HG02623 (cell line): ENCODE results near the gene SLC15A4.

ENCODE experiments used
- ATAC-seq: cut with Tn5 transposase; IDR thresholded peaks from one replicate; pipeline ENCODE4 v1.9.1; 2021; ENCODE audit warnings: moderate library complexity; ENCODE audit not compliant: unreplicated experiment

The SLC15A4 gene

DNA sequence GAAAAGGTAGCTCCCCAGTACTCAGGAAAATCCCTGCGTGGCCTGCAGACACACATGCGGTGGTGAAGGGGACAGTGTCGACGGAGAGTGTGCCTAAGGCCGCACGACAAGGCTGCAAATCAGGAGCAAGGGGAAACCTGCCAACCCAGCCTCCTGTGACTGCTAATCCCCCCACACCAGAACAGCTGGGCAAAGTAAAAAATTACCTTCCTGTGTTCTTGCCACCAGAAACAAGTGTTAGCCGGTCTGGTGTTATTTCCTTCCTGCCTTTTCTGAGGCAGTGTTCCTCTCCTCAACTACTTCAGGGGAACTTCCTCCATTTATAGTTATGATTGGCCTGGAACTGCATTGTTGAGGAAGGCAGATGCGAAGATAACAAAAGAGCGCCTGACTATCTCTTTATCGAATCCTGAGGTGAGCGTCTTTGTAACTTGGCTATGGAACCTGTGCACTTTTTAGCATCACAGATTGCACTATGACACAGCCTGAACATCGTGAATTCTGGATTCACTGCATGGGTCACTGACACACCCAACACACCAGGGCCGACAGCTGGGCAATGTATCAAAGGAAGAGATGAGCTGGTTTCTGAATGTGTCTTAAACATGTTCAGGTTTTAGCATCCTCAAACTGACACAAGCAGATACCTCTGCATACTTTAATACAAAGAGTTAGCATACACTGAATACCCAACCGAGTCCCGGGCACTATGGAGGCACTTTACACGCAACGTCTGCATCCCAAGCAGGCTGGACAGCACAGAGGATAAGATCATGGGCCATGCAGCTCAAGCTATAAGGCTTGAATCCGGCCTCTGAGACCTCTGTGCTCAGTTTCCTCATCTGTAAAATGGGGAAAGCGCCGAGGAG, 28.9 kb downstream of the SLC15A4 start:
- ATAC-seq = no peak

- ATAC-seq = no peak
These were observed 30.1 kb downstream of the SLC15A4 start for GRCh38 chr12:128793701-128794100.

DNA sequence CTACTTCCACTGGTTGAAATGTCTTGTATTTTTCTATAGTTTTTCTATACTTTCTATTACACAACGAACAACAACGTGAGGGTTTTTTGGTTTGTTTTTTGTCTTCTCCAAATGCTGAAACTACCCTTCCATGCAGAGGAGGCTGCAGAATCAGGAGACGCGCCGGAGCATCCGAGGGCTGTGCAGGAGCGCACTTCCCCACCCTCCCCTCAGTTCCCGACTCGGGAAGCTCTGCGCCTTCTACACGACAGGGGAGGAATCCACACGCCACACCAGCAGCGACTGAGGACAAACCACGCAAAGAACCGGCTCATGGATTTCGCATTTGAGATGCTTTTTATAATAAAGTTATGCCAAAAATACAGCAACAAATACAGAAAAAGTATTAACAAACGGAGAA, 30.9 kb downstream of the SLC15A4 start:
- no peak for ATAC-seq

GRCh38 chr12:128792398-128792797, 31.4 kb downstream of the SLC15A4 start:
- no peak for ATAC-seq

DNA sequence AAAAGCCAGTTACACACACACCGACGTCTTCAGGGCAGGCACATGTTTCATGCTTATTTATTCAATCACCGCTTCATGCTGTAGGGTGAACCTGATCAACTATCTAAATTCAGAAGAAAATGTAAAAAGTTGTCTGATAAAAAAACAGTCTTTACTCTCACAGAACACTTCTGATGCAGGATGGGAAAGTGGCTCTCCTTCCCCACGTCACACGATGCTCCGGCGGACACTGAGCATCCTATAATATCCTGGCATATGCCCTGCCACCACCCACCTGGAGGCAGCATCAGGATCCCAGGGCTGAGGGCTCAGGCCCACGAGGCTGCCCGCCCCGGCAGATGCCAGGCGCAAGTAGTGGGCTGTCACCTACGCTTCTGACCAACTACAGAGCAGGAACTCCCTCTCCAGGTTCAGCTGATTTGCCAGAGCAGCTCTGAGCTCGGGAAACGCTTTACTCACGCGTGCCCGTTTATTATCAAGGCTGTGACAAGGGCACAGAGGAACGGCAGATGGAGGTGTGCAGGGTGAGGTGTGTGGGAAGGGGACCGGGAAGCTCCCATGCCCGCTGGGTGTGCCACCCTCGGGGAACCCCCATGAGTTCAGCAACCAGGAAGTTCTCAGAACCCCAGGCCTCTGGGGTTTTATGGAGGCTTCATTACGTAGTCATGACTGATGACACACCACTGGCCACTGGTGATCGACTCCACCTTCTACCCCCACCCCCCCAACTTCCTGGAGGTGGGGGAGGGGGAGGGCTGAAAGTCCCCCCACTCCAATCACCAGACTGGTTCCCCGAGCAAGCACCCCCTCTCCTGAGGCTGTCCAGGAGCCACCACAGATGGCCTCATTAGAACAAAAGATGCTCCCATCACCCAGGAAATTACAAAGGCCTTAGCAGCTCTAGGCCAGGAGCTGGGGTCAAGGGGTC, 32.1 kb downstream of the SLC15A4 start:
- ATAC-seq = no peak

DNA sequence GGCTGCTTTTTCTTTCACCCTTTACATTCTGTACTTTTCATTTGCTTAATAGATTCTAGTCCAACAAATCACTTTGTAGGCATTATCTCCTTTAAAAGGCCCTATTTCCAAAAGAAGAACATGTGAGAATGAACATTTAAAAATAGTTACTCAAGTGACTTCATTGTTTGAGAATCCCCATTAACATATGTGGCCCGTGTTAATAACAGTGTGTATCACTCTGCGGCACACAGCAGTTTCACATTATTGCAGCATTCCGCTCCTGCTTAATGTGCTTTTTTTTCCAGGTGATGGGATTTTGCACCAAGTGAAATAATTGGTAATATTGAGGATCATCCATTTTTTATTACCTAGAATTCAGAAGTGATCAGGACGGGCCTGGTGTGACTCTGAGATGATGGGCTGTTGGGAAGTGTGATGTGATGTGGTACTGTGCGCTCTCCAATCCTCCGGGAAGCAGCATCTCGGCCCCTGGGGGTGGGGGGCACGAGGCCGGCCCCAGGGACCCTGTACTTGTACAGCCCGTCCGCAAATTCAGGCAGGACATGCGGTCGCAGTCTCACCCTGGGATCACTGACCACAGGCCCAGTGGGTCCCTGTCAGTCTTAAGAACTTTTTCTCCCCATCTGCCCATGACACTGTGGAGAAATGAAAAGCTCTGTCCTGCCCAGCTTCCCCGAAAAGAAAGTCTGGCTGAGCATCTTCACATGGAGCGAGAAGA, 32.9 kb downstream of the SLC15A4 start:
- no peak for ATAC-seq

DNA sequence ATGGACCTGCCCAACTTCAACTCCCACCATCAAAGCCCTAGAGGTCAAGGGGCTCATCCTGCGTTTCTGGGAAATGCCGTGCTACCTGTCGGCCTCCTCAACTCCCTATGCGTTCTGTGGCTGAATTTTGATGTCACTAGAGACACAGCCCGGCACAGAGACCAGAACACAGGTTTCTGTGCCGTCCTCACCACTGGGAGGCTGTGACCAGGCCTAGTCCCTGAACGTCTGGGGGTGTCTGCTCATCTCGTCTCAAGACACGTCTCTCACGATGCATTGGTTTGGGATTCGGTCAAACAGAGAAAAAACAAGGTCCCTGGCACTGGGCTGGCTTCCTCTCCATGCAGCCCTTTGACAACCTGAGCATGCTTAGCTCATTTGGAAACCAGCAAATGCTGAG, 33.5 kb downstream of the SLC15A4 start:
- no peak for ATAC-seq

GRCh38 chr12:128789356-128789929, 34.3 kb downstream of the SLC15A4 start:
- ATAC-seq = no peak

GRCh38 chr12:128787827-128788226, 35.9 kb downstream of the SLC15A4 start:
- no peak for ATAC-seq

- no peak for ATAC-seq
These were observed 36.9 kb downstream of the SLC15A4 start for GRCh38 chr12:128786741-128787391.

- ATAC-seq = no peak
These were observed 39.6 kb downstream of the SLC15A4 start for GRCh38 chr12:128784030-128784760.

DNA sequence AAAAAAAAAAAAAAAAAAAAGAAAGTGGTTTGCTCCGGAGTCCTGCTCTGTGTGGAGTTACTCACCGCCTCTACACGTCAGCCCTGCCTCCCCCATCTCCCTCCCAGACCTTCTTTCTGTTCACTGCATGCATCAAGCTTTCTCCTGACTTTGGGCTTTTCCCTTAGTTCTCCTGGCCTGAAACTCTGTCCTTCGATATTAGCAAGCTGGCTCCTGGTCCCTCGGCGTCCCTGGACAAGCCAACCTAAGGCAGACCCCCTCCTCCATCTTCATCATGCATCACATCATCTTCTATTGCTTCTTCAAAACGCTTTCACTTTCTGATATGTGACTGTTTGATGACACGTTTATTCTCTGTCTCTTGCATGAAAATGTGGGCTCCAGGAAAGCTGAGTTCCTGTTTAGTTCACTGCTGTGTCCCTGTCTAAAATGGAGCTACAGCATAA, 40.6 kb downstream of the SLC15A4 start:
- ATAC-seq = no peak

DNA sequence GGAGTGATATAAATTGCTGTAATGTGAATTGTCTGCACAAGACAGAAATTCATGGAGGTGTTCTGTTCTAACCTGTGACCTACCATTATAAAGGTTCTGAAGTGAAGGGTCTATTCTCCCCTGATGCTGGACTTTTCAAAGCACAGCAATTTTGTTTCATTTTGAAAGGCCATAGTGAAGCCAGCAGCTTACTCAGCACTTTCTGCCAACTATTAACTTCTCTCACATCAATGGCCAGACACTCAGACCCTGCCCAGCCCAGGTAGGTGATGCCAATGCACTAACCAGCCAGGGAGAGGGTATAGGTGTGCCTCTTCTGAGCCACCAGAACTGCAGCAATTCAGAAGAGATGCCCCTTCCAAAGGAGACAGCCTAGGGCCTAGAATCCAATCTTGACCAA, 43.9 kb downstream of the SLC15A4 start:
- no peak for ATAC-seq

GRCh38 chr12:128772249-128772648, 51.5 kb downstream of the SLC15A4 start:
- no peak for ATAC-seq

DNA sequence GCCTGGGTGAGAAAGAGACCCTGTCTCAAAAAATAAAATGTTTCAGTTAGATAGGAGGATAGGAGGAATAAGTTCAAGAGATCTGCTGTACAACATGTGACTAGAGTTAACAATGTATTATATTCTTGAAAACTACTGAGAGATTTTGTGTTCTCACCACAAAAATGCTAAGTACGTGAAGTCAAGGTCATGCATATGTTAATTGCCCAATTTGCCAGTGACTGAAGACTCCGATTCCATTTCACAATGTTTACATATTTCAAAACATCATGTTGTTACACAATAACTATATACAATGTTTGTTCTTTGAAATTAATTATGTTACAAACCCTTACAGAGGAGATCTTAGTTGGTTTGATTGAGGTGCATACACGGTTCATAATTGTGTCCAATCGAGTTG, 52.1 kb downstream of the SLC15A4 start:
- ATAC-seq = no peak

DNA sequence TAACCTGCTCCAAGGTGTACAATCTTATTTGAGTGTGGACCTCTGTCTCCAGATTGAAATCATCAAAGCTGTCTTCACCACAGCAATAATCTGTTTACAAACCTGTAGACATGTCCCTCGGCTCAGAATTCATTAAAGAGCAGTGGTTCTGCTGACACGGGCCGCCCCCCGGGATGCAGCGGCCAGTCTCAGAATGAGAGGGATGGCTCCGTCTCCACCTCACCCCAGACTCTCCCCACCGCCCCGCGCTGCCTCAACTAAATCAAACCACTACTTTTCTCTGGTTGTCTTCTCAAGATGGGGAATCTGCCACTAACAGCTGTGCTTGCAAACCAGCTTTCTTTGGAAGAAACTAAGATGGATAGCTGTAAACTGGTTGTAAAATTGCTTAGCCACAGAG, 56.2 kb downstream of the SLC15A4 start:
- no peak for ATAC-seq

- ATAC-seq = no peak
These were observed 56.8 kb downstream of the SLC15A4 start for GRCh38 chr12:128766738-128767501.

DNA sequence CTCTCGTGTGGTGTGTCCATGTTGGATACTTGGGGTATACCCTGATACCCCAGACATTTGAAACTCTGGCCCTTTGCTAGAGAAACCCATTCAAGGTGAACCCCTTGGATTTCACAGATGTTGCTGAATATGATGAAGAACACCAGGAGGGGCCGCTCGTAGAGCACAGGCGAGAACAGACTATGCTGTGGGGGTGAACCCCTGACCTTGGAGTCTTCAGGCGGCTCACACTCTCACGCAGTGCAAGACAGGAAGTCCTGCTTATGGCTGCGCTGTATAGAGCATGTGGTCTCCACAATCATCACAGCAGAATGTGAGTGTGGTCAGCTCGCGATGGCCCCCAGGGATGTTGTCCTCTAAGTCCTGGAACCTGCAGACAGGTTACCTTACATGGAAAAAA, 60.4 kb downstream of the SLC15A4 start:
- no peak for ATAC-seq

- ATAC-seq = no peak
These were observed 62.4 kb downstream of the SLC15A4 start for GRCh38 chr12:128761379-128761790.
